HG02588 (cell line): Measurements from ENCODE around the gene FANCD2OS.
"Not testable (repeated sequence)": the region's sequence is repeated elsewhere in the genome, so short reads cannot be mapped to it uniquely, and the experiment has no call there.

Experiments
- ATAC-seq: cut with Tn5 transposase; IDR thresholded peaks from one replicate; pipeline ENCODE4 v1.9.1; 2021; ENCODE audit warnings: mild to moderate bottlenecking, moderate library complexity; ENCODE audit not compliant: unreplicated experiment

The FANCD2OS gene

GRCh38 chr3:10108091-10108490 lies at the start of gene FANCD2OS:
Gene FANCD2OS (minus strand): TSS chr3:10108255. CDS start chr3:10104774, 3,481 bp downstream.
- no peak for ATAC-seq

- no peak for ATAC-seq
These were observed 49.0 kb upstream of the FANCD2OS start for GRCh38 chr3:10157031-10157430.

- ATAC-seq = no peak
These were observed 47.6 kb upstream of the FANCD2OS start for GRCh38 chr3:10155658-10156057.

GRCh38 chr3:10155123-10155472 lies 47.0 kb upstream of the FANCD2OS start:
- no peak for ATAC-seq

GRCh38 chr3:10154335-10155122 lies 46.5 kb upstream of the FANCD2OS start:
- ATAC-seq = no peak

GRCh38 chr3:10150987-10151386 lies 42.9 kb upstream of the FANCD2OS start:
- no peak for ATAC-seq

- ATAC-seq = no peak
These were observed 41.2 kb upstream of the FANCD2OS start for GRCh38 chr3:10149226-10149625.

GRCh38 chr3:10145685-10146084 lies 37.6 kb upstream of the FANCD2OS start:
- ATAC-seq = no peak

- ATAC-seq = no peak
These were observed 34.9 kb upstream of the FANCD2OS start for GRCh38 chr3:10142707-10143560.

- no peak for ATAC-seq
These were observed 33.0 kb upstream of the FANCD2OS start for GRCh38 chr3:10140996-10141546.

GRCh38 chr3:10137178-10137577 lies 29.1 kb upstream of the FANCD2OS start:
- no peak for ATAC-seq

- ATAC-seq = no peak
These were observed 28.5 kb upstream of the FANCD2OS start for GRCh38 chr3:10136426-10137005.

- ATAC-seq = not testable (repeated sequence)
These were observed 27.8 kb upstream of the FANCD2OS start for GRCh38 chr3:10135872-10136271.

- no peak for ATAC-seq
These were observed 14.7 kb upstream of the FANCD2OS start for GRCh38 chr3:10122724-10123123.

- ATAC-seq = no peak
These were observed 13.0 kb upstream of the FANCD2OS start for GRCh38 chr3:10121064-10121463.

GRCh38 chr3:10119376-10119775 lies 11.3 kb upstream of the FANCD2OS start:
- ATAC-seq = no peak

- no peak for ATAC-seq
These were observed 8.9 kb upstream of the FANCD2OS start for GRCh38 chr3:10116928-10117327.

- peak; percentile 3 for ATAC-seq
These were observed 8.0 kb upstream of the FANCD2OS start for GRCh38 chr3:10116138-10116460.

- peak; percentile 94 for ATAC-seq
These were observed 7.5 kb upstream of the FANCD2OS start, which contains the start of gene BRK1 for GRCh38 chr3:10115326-10116137. Gene BRK1 (plus strand): TSS chr3:10115675. CDS start chr3:10115702, 27 bp downstream.

- ATAC-seq = no peak
These were observed 1.1 kb downstream of the FANCD2OS start for GRCh38 chr3:10106919-10107318.

GRCh38 chr3:10099041-10099440 lies 9.0 kb downstream of the FANCD2OS start:
- no peak for ATAC-seq
